ENCODE measurements around the gene KLK1.
"Not testable (repeated sequence)": the region's sequence is repeated elsewhere in the genome, so short reads cannot be mapped to it uniquely, and the experiment has no call there.

KLK1 gene

GRCh38 chr19:50817941-50818858, 5.4 kb downstream of the KLK1 start:
- DNase-seq (ENCODE audit: low read depth, low spot score), result peak; percentile 86

GRCh38 chr19:50815439-50815838, 8.1 kb downstream of the KLK1 start:
- no peak for DNase-seq (ENCODE audit: low read depth, low spot score)

GRCh38 chr19:50814883-50815282, 8.7 kb downstream of the KLK1 start:
- DNase-seq (ENCODE audit: low read depth, low spot score), result no peak

GRCh38 chr19:50812474-50812873, 11.1 kb downstream of the KLK1 start:
- no peak for DNase-seq (ENCODE audit: low read depth, low spot score)

GRCh38 chr19:50811622-50812238, 11.9 kb downstream of the KLK1 start:
- not testable (repeated sequence) for DNase-seq (ENCODE audit: low read depth, low spot score)

- no peak for DNase-seq (ENCODE audit: low read depth, low spot score)
Measured at GRCh38 chr19:50808856-50809255, 14.7 kb downstream of the KLK1 start.

GRCh38 chr19:50804420-50805272, 18.9 kb downstream of the KLK1 start:
- peak; percentile 100 for DNase-seq (ENCODE audit: low read depth, low spot score)

- no peak for DNase-seq (ENCODE audit: low read depth, low spot score)
Measured at GRCh38 chr19:50803633-50804419, 19.8 kb downstream of the KLK1 start.

GRCh38 chr19:50801107-50801506, 22.5 kb downstream of the KLK1 start:
- peak; percentile 79 for DNase-seq (ENCODE audit: low read depth, low spot score)

- DNase-seq (ENCODE audit: low read depth, low spot score), result no peak
Measured at GRCh38 chr19:50799547-50799851, 24.1 kb downstream of the KLK1 start.

- DNase-seq (ENCODE audit: low read depth, low spot score), result no peak
Measured at GRCh38 chr19:50798659-50799546, 24.7 kb downstream of the KLK1 start.

GRCh38 chr19:50797781-50798658, 25.6 kb downstream of the KLK1 start:
- peak; percentile 24 for DNase-seq (ENCODE audit: low read depth, low spot score)

- no peak for DNase-seq (ENCODE audit: low read depth, low spot score)
Measured at GRCh38 chr19:50797429-50797780, 26.2 kb downstream of the KLK1 start.

- no peak for DNase-seq (ENCODE audit: low read depth, low spot score)
Measured at GRCh38 chr19:50796634-50797428, 26.8 kb downstream of the KLK1 start.

GRCh38 chr19:50796128-50796633, 27.4 kb downstream of the KLK1 start:
- DNase-seq (ENCODE audit: low read depth, low spot score), result no peak

GRCh38 chr19:50795664-50796073, 27.9 kb downstream of the KLK1 start:
- no peak for DNase-seq (ENCODE audit: low read depth, low spot score)

GRCh38 chr19:50794876-50795663, 28.5 kb downstream of the KLK1 start:
- DNase-seq (ENCODE audit: low read depth, low spot score), result no peak
